HEK293T (cell line): ENCODE measurements around the gene IKBKE.

Source experiments
- CTCF ChIA-PET: fragments of 350-600 bp; formaldehyde crosslinking; extraction: SDS; loops from one replicate; lab custom pipeline; 2021; ENCODE audit warnings: antibody characterized with exemption, inconsistent platforms; lab: Yijun Ruan, JAX
- POLR2A ChIA-PET: fragments of 350-600 bp; formaldehyde crosslinking; extraction: SDS; loops from one replicate; lab custom pipeline; 2020; ENCODE audit warnings: antibody characterized with exemption, inconsistent platforms; lab: Yijun Ruan, JAX
- DNase-seq: peaks from one replicate; pipeline ENCODE4 v3.0.0; 2012; ENCODE audit warnings: mixed read lengths; ENCODE audit errors: extremely low spot score
- ARNT ChIP-seq: fragments of 450-650 bp; IDR thresholded peaks from 2 replicates; pipeline ENCODE4 v1.6.1; 2017; ENCODE audit warnings: mild to moderate bottlenecking
- BHLHE40 ChIP-seq: fragments of 450-650 bp; IDR thresholded peaks from 2 replicates; pipeline ENCODE4 v1.6.1; 2016; ENCODE audit warnings: mild to moderate bottlenecking, moderate library complexity, borderline replicate concordance
- CTBP1 ChIP-seq: fragments of 450-650 bp; IDR thresholded peaks from 2 replicates; pipeline ENCODE4 v1.6.1; 2016; ENCODE audit warnings: borderline replicate concordance
- ELF4 ChIP-seq: fragments of 450-650 bp; IDR thresholded peaks from 2 replicates; pipeline ENCODE4 v1.6.1; 2017; ENCODE audit warnings: antibody characterized with exemption
- FOXA1 ChIP-seq: fragments of 450-650 bp; IDR thresholded peaks from 2 replicates; pipeline ENCODE4 v1.6.1; 2016; ENCODE audit warnings: mild to moderate bottlenecking
- FOXK2 ChIP-seq: fragments of 450-650 bp; IDR thresholded peaks from 2 replicates; pipeline ENCODE4 v1.6.1; 2016; ENCODE audit warnings: mild to moderate bottlenecking
- FOXM1 ChIP-seq: fragments of 450-650 bp; IDR thresholded peaks from 2 replicates; pipeline ENCODE4 v1.6.1; 2017; ENCODE audit warnings: mild to moderate bottlenecking, borderline replicate concordance
- HDGF ChIP-seq: fragments of 450-650 bp; IDR thresholded peaks from 2 replicates; pipeline ENCODE4 v1.6.1; 2017; ENCODE audit warnings: antibody characterized with exemption, borderline replicate concordance
- L3MBTL2 ChIP-seq: fragments of 450-650 bp; conservative IDR thresholded peaks from 2 replicates; pipeline ENCODE4 v1.6.1; 2016; ENCODE audit warnings: mild to moderate bottlenecking
- LEF1 ChIP-seq: fragments of 450-650 bp; IDR thresholded peaks from 2 replicates; pipeline ENCODE4 v1.6.1; 2017; ENCODE audit warnings: mild to moderate bottlenecking, borderline replicate concordance
- NFRKB ChIP-seq: fragments of 450-650 bp; IDR thresholded peaks from 2 replicates; pipeline ENCODE4 v1.6.1; 2016; ENCODE audit warnings: mild to moderate bottlenecking, moderate library complexity
- SP1 ChIP-seq: fragments of 450-650 bp; IDR thresholded peaks from 2 replicates; pipeline ENCODE4 v1.6.1; 2017
- SUZ12 ChIP-seq: fragments of 450-650 bp; IDR thresholded peaks from 2 replicates; pipeline ENCODE4 v1.6.1; 2016; ENCODE audit warnings: mild to moderate bottlenecking
- TARDBP ChIP-seq: fragments of 450-650 bp; IDR thresholded peaks from 2 replicates; pipeline ENCODE4 v1.6.1; 2016
- ZNF384 ChIP-seq: fragments of 450-650 bp; IDR thresholded peaks from 2 replicates; pipeline ENCODE4 v1.6.1; 2016
- TF ChIP-seq, protein P1 (sequence below): fragments of 450-650 bp; IDR thresholded peaks from 2 replicates; pipeline ENCODE4 v1.6.1; 2016

The IKBKE gene

DNA sequence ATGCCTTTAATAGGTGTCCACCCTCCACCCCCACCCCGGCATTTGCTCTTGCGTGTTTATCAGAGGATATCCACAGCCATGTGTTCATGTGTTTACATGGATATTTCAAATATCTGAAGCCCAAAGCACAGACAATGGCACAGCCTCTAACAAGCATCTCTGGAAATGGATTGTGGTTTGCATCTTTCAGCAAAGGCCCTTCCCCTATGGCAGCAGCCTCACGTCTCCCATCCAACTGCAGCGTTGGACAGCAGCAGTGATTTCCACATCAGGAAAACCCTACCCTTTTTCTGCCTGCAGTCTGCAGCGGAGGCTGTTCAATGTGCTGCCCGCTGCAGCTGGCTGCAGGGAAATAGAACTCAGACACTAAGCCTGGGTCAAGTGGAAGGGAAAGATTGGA, 38.7 kb downstream of the IKBKE start:
- POLR2A ChIA-PET, result no interaction called here
- CTCF ChIA-PET, result no interaction called here
- TF ChIP-seq SUZ12 (no peak), LEF1 (no peak), FOXA1 (no peak), ARNT (no peak), ZNF384 (no peak), SP1 (no peak), L3MBTL2 (no peak), FOXK2 (no peak), FOXM1 (no peak)
- DNase-seq, result no peak

DNA sequence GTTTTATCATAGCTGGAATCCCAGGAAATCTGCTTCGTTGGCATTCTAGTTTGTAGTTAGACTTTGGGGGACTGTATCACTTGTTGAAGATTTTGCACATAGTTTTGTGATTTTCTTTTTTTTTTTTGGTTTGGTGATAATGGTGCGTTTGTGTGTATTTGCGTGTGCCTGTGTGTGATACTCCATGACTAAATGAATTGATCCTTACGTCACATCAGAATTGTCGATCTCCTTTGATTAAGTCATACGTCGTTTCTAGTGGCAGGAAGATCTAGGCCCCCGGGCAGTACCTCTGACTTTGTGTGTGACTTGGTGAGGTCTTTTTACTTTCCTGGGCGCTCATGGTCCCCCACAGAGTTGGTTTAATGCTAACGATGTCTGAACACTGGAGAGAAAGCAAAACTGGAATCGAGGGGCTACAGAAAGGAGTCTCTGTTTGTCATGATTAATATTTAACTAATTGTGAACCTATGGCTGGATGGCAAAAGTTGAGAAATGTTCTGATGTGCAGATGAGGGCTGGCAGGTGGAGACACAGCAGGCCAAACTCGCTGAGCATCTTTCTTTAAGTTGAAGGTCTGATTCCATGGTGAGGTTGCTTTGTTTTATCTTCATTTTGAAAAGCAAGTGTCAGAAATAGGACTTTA, 39.5 kb downstream of the IKBKE start:
- POLR2A ChIA-PET, result no interaction called here
- TF ChIP-seq SUZ12 (no peak), NFRKB (no peak), L3MBTL2 (no peak), HDGF (no peak), ZNF384 (no peak), TARDBP (no peak), FOXM1 (no peak), CTBP1 (no peak), ARNT (no peak)
- TF ChIP-seq, protein P1, sequence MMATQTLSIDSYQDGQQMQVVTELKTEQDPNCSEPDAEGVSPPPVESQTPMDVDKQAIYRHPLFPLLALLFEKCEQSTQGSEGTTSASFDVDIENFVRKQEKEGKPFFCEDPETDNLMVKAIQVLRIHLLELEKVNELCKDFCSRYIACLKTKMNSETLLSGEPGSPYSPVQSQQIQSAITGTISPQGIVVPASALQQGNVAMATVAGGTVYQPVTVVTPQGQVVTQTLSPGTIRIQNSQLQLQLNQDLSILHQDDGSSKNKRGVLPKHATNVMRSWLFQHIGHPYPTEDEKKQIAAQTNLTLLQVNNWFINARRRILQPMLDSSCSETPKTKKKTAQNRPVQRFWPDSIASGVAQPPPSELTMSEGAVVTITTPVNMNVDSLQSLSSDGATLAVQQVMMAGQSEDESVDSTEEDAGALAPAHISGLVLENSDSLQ, result no peak
- DNase-seq, result no peak
- CTCF ChIA-PET, result no interaction called here

DNA sequence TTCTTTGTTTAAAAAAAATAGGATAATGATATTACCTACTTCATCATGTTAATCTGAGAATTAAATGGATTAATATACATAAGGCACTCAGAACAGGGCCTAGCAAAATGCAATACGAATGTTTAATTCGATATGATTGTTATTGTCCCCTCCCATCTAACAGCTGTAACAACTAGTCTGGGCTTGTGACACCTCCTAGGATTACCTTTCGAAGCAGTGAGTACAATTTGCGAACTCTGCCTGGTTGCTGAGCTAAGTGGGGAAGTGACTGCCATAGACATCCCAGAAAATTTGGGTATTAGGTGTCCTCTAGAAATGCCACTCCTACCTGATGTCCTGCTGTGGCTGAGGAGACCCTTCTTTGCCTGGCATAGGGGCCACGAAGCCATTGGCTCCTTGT, 40.1 kb downstream of the IKBKE start:
- DNase-seq, result no peak
- ChIA-PET POLR2A (no interaction called here), CTCF (no interaction called here)
- TF ChIP-seq FOXK2 (no peak), ZNF384 (no peak)

DNA sequence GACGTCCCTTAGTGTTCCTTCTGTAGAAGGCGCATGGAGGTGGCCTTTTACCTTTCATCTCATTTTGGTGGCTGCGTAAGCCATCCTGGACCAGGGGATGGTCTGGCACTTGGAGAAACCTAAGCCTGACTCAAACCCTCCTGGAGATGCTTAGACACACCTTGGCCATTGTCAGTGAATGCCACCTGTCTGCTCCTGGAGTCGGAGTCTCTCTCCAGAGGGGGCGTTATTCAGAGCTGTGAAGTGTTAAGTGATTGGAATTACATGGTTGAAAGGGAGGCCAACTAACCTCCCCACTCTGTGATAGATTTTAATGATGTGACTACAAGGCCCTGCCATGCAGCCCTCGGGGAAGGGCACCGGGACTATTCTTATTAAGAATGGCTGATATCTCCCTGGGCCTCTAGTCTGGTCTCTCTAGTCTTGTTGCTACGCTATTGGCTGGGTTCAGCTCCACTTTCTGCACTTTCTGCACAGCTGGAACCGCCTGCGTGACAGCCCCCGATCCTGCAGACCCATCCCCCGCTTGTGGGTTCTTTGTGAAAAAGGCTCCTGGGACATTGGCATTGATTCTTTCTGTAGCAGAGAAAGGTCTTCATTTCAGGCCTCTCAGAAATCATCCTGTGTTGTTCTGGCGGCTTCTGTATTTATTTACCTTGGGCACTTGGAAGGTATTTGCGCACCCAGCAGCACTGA, 41.2 kb downstream of the IKBKE start:
- DNase-seq, result no peak
- CTCF ChIA-PET, result no interaction called here
- no peak for TF ChIP-seq FOXK2
- no peak for TF ChIP-seq ZNF384
- no peak for TF ChIP-seq HDGF
- no peak for TF ChIP-seq LEF1
- no peak for TF ChIP-seq L3MBTL2
- TF ChIP-seq BHLHE40, result no peak
- TF ChIP-seq, protein P1, result no peak
- no peak for TF ChIP-seq SUZ12
- TF ChIP-seq NFRKB, result no peak
- TF ChIP-seq FOXA1, result no peak
- no peak for TF ChIP-seq CTBP1
- no peak for TF ChIP-seq FOXM1
- TF ChIP-seq SP1, result no peak
- POLR2A ChIA-PET, result no interaction called here

GRCh38 chr1:206512058-206512850, 42.0 kb downstream of the IKBKE start:
- CTCF ChIA-PET, result interaction anchor here (0.6 kb wide), 1 partner anchor 28 kb away, joined by 5 read pairs; no protein-coding TSS in a partner anchor
- TF ChIP-seq BHLHE40, result no peak
- TF ChIP-seq SP1, result no peak
- TF ChIP-seq ARNT, result no peak
- no peak for TF ChIP-seq L3MBTL2
- TF ChIP-seq CTBP1, result no peak
- TF ChIP-seq HDGF, result no peak
- no peak for TF ChIP-seq TARDBP
- no peak for TF ChIP-seq NFRKB
- TF ChIP-seq FOXM1, result no peak
- no peak for TF ChIP-seq ELF4
- TF ChIP-seq, protein P1, result no peak
- TF ChIP-seq ZNF384, result no peak
- TF ChIP-seq FOXA1, result no peak
- no peak for TF ChIP-seq FOXK2
- DNase-seq, result no peak
- POLR2A ChIA-PET, result no interaction called here

GRCh38 chr1:206512851-206513180, 42.5 kb downstream of the IKBKE start:
- CTCF ChIA-PET, result no interaction called here
- POLR2A ChIA-PET, result no interaction called here
- TF ChIP-seq SP1, result no peak
- TF ChIP-seq HDGF, result no peak
- no peak for TF ChIP-seq ARNT
- TF ChIP-seq ELF4, result no peak
- no peak for TF ChIP-seq ZNF384
- TF ChIP-seq CTBP1, result no peak
- TF ChIP-seq FOXM1, result no peak
- no peak for TF ChIP-seq L3MBTL2
- TF ChIP-seq NFRKB, result no peak
- TF ChIP-seq FOXA1, result no peak
- TF ChIP-seq LEF1, result no peak
- TF ChIP-seq, protein P1, result no peak
- no peak for TF ChIP-seq SUZ12
- TF ChIP-seq FOXK2, result no peak
- no peak for DNase-seq
